Hypothalamus (tissue), 51 donors: ENCODE results near the gene SPTBN4.
"Not testable (repeated sequence)": the region's sequence is repeated elsewhere in the genome, so short reads cannot be mapped to it uniquely, and the experiment has no call there.

Experiments used
- DNase-seq, 51 donors: peaks; one replicate each; lab custom pipeline; 2025; lab: John Stamatoyannopoulos, UW

Gene SPTBN4

DNA sequence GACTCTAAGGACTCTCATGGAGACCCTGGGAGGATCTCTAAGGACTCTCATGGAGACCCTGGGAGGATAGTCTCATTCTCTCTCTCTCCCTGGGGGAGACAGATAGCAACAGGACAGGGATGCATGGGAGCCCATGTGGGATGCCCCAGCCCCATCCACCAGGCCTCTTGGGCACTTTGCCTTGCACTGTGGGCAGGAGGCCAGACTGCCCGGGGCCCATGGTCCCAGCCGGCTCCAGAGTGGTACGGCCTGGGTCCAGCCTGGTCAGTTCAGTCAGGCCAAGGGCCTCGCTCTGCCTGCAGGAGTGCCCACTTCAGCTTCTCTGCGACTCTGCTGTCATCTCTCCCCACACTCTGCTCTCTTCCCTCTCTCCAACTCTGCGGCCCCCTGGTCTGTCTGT is 61.3 kb downstream of the SPTBN4 start:
- peak in 5 of 51 donors; percentile 1 to 27 (median 4) for DNase-seq

DNA sequence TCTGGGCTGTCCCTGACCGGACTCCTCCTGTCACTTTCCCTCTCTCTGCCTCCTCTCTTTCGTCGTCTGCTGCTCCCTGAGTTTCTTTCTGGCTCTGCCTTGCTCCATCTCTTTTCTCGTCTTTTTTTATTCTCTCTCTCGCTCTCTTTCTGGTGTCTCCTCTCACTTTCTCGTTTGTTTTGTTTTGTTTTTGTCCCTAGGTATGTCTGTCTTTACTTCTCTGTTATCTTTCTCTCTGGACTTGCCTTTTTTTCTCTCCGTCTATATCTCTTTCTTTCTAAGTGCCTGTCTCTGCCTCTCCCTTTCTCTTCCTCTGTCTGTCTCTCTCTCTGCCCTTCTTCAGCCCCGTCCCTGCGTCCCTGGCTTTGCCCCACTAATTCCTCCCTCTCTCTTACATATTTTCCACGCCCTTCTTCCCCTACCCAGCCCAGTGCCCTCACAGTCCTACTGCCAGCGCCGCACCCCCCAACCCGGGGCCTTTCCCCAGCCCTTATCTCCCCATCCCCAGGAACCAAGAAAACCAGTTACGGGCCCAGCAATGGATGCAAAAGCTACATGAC is 61.8 kb downstream of the SPTBN4 start:
- no peak for DNase-seq

DNA sequence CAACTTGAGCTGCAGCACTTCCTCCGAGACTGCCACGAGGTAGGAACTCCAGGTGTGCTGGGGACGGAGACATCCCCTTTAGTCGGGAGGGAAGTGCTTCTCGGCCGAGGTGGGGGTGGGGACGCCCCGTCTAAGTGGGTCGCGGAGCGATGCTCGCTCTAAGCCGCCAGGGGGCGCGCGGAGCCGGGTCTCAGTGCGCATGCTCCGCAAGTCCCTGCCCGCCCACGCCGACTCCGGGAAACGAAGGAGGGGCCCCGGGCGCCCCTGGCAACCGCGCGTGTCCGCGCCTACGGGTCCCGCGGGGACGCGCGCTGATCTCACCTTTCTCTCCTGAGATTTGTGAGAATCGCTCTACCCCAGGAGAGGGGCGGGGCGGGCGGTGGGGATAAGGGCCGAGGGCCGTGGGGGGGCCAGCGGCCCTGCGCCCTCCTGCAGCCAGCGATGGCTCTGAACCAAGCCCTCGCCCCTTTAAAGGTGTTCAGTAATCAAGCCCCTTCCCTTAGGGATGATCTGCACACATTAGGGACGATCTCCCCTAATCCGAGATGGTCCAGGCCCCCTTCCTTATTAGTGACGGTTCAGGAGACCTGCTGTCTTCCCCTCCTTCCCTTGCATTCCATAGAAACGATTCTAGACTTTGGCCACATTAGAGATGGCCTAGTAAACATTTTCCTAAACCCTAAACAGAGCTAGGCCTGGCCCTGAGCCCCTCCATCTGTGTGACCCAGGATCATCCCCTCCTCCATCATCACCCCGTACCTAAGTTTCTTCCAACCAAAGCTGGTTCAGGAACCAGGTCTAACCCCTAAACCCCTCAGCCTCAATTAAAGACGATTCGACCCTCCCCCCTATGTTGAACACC is 62.5 kb downstream of the SPTBN4 start:
- DNase-seq, result peak; percentile 27 to 88 (median 72)

DNA sequence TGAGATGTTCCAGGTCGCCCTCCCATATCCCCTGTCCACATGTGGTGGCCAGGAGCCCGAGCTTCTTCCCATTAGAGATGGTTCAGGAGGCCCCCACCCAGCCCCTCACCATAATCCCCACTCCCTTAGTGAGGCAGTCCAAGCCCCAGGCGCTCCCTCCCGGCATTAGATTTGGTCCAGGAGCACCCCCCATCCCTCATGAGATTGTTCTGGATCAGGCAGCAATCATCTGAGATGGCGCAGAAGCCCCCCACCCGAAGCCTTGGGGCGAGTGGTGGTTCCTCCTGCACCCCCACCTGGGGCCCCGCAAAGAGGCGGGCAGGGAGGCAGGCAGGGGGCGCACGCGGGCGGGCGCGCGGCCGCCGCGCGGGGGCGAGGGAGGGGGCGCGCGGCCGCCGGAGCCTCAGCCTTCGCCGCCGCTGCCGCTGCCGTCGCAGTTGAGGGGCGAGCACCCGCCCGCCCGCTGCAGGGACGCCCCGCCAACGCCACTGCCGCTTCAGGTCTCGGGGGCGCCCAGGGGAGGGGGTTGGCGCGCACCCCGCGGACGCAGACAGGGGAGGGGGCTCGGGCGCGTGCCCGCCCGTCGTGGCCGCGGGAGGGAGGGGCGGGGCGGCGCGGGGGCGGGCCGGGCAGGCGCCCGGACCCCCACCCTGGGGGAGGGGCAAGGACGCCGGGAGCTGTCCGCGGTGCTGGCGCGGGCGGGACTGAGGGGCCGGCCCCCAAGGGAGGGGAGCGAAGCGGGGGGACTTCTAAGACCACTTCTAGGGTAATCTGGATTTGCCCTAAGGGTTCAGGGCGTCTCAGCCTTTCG is 63.5 kb downstream of the SPTBN4 start:
- peak in 17 of 51 donors; percentile 5 to 74 (median 38) for DNase-seq

DNA sequence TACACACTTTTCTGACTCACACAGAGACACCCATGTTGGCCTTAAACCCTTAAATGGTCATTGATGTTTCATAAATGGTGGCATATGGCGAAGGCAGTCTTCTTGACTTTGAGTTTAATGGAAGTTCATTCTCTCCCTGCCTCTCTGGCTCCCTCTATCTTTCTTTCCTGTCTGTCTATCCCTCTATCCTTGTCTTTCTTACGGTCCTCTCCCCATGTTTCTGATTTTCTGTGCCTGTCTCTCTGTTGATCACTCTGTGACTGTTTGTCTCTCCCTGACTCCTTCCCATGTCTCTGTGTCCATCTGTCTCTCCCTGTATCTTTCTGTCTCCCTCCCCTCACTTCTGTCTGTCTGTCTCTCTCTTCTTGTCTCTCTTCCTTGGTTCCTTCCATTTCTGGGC is 66.7 kb downstream of the SPTBN4 start:
- DNase-seq, result no peak

DNA sequence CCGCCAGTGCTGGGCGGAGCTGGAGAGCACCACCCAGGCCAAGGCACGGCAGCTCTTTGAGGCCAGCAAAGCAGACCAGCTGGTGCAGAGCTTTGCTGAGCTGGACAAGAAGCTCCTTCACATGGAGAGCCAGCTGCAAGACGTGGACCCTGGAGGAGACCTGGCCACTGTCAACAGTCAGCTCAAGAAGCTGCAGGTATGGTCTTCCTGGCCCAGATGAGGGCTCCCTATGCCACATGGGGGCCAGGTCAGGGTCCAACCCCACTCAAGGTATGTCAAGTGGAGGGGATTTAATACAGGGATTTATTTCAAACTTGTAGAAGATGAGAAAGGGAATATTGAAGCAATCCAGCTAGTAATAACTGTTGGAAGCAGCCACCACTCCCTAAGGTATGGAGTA is 67.3 kb downstream of the SPTBN4 start:
- no peak for DNase-seq

DNA sequence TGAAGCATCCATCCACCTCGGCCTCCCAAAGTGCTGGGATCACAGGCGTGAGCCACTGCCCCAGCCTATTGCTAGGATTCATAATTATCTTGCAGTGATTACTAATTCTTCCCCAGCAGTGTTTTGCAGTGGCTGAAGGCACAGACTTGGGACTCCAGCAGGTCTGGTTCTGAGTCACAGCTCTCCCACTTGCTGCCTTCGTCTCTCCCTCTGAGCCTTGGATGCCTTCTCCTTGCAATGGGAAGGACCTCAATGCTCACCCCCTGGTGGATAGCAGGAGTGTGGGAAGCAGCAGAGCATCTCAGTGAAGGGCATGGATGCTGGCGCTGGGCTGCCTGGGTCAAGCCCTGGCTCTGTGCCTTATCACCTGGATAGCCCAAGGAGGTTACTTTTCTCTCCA is 72.3 kb downstream of the SPTBN4 start:
- peak in 1 of 51 donors; percentile 27 for DNase-seq

DNA sequence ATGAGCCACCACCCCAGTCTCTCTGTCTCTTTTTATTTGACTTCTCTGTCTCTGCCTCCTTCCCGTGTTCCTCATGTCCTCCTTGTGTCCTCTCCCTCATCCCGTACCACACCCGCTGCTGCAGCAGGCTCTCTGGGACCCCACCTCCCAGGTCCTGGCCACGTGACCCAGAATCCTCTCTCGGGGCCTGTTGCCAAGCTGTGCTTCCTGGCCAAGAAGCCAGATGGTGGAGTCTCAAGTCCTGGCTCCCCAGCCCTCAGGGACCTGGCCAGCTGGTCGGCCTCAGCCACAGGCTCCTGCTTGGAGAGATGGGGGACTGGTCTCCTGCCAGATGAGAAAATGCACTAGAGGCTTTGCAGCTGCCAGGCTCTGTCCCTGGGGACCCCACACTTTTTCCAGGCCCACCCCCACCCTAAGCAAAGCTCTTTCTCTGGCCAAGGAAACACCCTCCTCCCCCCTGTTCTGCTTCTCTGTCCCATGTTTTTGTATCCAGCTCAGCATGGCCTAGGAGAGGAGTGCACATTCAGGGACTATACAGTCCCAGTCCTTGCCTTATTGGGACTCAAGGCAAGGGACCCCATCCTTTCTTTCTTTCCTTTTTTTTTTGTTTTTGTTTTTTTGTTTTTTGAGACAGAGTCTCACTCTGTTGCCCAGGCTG is 75.5 kb downstream of the SPTBN4 start:
- peak in 14 of 51 donors; percentile 3 to 48 (median 22) for DNase-seq

DNA sequence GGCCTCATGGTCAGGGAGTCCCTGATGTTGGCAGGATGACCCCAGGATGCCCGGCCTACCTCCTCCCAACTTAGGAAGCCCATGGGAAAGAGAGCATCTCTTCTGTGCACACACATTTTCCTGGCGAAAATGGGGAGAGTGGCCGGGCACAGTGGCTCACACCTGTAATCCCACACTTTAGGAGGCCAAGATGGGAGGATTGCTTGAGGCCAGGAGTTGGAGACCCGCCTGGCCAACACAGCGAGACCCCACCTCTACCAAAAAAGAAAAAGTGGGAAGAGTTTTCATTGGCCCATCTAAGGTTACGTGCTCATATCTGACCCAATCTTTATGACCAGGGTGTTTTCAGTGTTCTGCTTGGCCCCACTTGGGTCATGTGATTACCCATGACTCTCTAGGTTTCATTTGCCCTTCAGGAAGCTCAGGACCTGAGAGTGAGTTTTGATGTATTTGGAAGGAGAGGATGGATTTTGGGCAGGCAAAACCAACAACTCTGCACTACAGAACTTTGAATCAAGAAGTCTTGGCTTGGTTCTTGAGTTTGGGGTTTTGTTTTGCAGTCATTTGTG is 76.3 kb downstream of the SPTBN4 start:
- no peak for DNase-seq

DNA sequence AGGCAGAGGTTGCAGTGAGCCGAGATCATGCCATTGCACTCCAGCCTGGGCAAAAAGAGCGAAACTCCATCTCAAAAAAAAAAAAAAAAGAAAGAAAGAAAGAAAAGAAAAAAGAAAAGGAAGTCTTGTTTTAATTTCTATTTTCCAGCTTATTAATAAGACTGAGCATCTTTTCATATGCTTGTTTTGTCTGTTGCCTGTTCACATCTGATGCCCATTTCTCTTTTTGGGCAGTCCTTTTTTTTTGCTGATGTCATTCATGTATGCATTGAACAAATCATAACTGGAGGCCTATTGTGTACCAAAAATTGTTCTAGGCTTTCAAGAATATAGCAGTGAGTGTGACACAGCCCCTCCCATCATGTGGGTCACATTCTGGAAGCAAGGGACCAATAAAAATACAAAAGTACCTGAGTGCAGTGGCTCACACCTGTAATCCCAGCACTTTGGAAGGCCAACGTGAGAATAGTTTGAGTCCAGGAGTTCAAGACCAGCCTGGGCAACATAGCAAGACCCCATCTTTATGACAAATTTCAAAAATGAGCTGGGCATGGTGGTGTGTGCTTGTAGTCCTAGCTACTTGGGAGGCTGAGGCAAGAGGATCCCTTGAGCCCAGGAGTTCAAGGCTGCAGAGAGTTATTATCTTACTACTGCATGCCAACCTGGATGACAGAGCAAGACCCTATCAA is 79.5 kb downstream of the SPTBN4 start:
- not testable (repeated sequence) for DNase-seq

DNA sequence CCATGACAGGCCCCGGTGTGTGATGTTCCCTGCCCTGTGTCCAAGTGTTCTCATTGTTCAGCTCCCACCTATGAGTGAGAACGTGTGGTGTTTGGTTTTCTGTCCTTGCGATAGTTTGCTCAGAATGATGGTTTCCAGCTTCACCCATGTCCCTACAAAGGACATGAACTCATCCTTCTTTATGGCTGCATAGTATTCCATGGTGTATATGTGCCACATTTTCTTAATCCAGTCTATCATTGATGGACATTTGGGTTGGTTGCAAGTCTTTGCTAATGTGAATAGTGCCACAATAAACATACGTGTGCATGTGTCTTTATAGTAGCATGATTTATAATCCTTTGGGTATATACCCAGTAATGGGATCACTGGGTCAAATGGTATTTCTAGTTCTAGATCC is 80.4 kb downstream of the SPTBN4 start:
- not testable (repeated sequence) for DNase-seq

DNA sequence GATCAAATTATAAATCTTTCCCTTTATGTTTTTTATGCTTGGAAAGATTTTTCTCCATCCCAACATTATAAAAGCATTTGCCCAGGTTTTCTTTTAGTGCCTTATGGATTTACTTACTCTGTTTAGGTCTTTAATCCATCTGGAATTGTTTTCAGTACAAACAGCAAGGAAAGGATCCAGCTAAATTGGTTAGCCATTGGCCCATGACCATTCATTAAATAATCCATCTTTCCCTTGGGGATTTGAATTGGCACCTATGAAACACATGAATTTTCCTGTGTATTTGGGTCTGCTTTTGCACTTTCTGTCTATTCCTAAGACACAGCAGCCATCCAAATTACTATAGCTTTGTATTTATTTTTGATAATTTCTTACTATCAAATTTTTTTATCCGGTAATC is 81.0 kb downstream of the SPTBN4 start:
- no peak for DNase-seq

DNA sequence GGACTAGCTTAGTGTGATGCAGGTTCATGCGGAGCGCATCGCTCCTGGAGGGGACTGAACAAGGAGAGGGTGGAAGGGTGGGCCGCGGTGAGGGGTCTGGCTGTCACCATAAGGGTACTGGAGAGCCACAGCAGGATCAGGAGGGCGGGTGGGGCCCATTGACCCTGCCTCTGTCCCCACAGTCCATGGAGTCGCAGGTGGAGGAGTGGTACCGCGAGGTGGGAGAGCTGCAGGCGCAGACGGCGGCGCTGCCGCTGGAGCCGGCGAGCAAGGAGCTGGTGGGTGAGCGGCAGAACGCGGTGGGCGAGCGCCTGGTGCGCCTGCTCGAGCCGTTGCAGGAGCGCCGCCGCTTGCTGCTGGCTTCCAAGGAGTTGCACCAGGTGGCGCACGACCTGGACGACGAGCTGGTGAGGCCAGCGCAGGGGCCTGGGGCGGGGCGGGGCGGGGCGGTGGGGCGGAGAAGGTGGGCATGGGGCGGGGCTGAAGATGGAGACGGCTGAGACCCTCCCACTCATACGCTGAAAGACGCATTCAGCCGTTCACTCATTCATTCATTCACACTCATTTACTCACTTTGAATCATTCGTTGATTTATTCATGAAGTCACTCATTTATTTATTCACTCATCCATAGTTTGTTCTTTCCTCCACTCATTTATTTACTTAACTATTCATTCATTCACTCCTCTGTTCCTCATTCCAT is 82.4 kb downstream of the SPTBN4 start:
- DNase-seq, result peak in 9 of 51 donors; percentile 11 to 58 (median 21)

DNA sequence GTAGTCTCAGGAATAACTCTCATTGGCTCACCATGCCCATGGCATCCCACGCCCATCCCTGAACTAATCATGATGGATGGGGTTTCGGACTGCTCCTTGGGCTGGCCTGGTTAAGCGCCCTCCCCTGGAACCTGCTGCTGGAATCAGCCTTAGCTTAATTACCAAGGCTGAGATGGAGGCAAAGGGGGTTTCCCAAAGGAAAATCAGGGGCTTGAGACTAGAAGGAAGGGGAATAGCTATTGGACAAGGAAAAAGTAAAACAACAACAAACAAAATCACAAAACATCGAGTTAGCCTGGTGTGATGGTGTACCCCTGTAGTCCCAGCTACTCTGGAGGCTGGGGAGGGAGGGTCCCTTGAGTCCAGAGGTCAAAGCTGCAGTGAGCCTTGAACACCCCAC is 84.2 kb downstream of the SPTBN4 start:
- no peak for DNase-seq

DNA sequence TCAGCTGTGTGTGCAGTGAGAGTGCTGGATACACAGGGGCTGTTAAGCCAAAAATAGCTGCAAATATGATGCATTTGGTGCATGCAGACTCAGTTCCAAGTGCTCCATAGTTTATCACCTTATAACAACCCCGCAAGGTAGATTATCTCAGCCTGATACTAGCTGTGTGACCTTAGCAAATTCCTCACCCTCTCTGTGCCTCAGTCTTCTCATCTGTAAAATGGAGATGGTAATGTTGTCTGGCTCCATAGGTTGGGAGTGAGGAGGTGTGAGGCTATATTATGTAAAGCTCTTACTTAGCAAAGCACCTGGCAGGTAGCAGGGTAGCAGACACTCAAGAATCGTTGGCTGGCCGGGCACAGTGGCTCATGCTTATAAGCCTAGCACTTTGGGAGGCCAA is 86.0 kb downstream of the SPTBN4 start:
- DNase-seq, result no peak

DNA sequence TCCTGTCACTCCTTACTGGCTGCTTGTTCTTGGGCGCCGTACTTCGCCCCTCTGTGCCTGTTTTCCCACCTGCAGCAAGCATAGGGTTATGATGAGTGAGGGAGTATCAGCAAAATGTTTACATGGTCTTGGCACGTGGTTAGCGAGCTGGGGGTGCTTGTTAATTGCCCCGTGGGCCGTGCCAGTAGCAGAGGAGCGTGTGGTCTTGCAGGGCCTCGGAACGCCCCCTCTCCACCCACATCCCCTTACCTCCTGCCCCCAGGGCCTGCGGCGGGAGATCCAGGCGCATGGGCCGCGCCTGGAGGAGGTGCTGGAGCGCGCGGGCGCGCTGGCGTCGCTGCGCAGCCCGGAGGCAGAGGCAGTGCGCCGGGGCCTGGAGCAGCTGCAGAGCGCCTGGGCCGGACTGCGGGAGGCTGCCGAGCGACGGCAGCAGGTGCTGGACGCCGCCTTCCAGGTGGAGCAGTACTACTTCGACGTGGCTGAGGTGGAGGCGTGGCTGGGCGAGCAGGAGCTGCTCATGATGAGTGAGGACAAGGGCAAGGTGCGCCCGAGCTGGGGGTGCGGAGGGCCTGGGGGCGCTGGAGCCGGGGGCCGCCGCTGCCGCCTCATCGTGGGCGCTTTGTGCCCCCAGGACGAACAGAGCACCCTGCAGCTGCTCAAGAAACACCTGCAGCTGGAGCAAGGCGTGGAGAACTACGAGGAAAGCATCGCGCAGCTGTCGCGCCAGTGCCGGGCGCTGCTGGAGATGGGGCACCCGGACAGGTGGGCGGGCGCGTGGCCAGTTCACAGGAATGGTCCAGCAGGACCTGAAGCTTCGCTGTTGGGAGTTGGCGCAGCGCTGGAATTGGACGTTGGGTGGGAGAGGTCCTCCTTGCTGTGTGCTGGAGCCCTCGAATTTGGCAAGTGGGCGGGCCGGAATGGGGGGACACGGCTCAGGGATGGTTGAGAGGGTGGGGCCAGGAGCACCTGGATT is 87.4 kb downstream of the SPTBN4 start:
- DNase-seq, result no peak

DNA sequence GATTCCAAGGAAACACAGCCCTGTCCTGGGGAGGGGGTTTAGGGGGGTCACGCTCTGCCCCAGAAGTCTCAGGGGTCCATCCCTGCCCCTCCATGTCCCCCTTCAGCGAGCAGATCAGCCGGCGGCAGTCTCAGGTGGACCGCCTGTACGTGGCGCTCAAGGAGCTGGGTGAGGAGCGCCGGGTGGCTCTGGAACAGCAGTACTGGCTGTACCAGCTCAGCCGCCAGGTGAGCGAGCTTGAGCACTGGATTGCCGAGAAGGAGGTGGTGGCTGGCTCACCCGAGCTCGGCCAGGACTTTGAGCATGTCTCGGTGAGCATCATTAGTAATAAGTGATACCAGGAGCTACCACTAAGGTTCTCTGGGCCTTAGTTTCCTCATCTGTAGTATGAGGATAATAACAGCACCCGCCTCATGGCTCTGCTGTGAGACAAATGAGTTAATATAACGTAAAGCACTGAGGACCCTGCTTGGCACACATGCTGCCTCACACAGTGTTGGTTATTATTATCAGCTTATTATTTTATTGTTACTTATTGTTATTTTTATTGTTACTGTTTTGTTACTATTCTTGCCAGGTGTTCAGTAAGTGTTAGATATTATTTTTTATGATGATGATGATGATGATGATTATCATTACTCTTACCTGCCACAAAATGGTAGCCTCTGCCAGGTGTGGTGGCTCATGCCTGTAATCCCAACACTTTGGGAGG is 89.3 kb downstream of the SPTBN4 start:
- no peak for DNase-seq
